HepG2 (cell line): ENCODE results near the gene DMGDH. TPM values are rescaled to one million over a fixed set of nuclear protein-coding genes. Genes with fewer than 3 reads are reported as not detected.
"Not testable (repeated sequence)": the region's sequence is repeated elsewhere in the genome, so short reads cannot be mapped to it uniquely, and the experiment has no call there.

ENCODE experiments used
- ADNP ChIP-seq: sonication (generic); formaldehyde crosslinking; IDR thresholded peaks from 2 replicates; pipeline ENCODE4 v1.4.0; 2020; ENCODE audit warnings: missing genetic modification reagents
- DPF2 ChIP-seq: sonication (generic); formaldehyde crosslinking; IDR thresholded peaks from 2 replicates; pipeline ENCODE4 v1.4.0; 2020; ENCODE audit warnings: mild to moderate bottlenecking, low read depth, missing genetic modification reagents, borderline replicate concordance
- ELF3 ChIP-seq: IDR thresholded peaks from 2 replicates; pipeline ENCODE4 v1.6.1; 2016; ENCODE audit warnings: missing genetic modification reagents, missing compliant biosample characterization
- FOXK1 ChIP-seq: sonication (generic); formaldehyde crosslinking; IDR thresholded peaks from 2 replicates; pipeline ENCODE4 v1.4.0; 2020; ENCODE audit warnings: low read depth, missing genetic modification reagents, borderline replicate concordance
- HMG20A ChIP-seq: IDR thresholded peaks from 2 replicates; pipeline ENCODE4 v1.6.1; 2016; ENCODE audit warnings: borderline replicate concordance
- HNF1A ChIP-seq, 2 experiments: sonication (generic) in 1 of 2; formaldehyde crosslinking in 1 of 2; IDR thresholded peaks; 2 replicates each; pipeline versions ENCODE4 v1.4.0 to v1.6.1; 2016 to 2020; ENCODE audit warnings: borderline replicate concordance in 1 of 2, low read depth in 1 of 2, mild to moderate bottlenecking in 1 of 2, missing genetic modification reagents in 1 of 2
- KDM5B ChIP-seq: sonication (generic); formaldehyde crosslinking; IDR thresholded peaks from 2 replicates; pipeline ENCODE4 v1.4.0; 2020; ENCODE audit warnings: missing genetic modification reagents, mild to moderate bottlenecking, borderline replicate concordance
- SOX13 ChIP-seq, 3 experiments: fragments of 450-650 bp in 1 of 3; sonication (generic) in 1 of 3; formaldehyde crosslinking in 1 of 3; IDR thresholded peaks in 2 of 3; conservative IDR thresholded peaks in 1 of 3; 2 replicates each; pipeline versions ENCODE4 v1.5.0 to v1.6.1; 2016 to 2020; ENCODE audit warnings: antibody characterized with exemption in 1 of 3, mild to moderate bottlenecking in 1 of 3, missing compliant biosample characterization in 1 of 3, missing genetic modification reagents in 1 of 3, moderate library complexity in 1 of 3
- TCF7 ChIP-seq: sonication (generic); IDR thresholded peaks from 2 replicates; pipeline ENCODE4 v1.6.1; 2016; ENCODE audit warnings: antibody characterized with exemption, low read depth
- THRA ChIP-seq: sonication (generic); formaldehyde crosslinking; IDR thresholded peaks from 2 replicates; pipeline ENCODE4 v1.4.0; 2020; ENCODE audit warnings: missing genetic modification reagents, borderline replicate concordance
- ZMYM3 ChIP-seq: sonication (generic); formaldehyde crosslinking; IDR thresholded peaks from 2 replicates; pipeline ENCODE4 v1.5.1; 2020; ENCODE audit warnings: mild to moderate bottlenecking, missing genetic modification reagents
- ZMYM4 ChIP-seq: sonication (generic); formaldehyde crosslinking; IDR thresholded peaks from 2 replicates; pipeline ENCODE4 v1.8.1; 2023; ENCODE audit warnings: mild to moderate bottlenecking, missing genetic modification reagents
- ZNF263 ChIP-seq: sonication (generic); formaldehyde crosslinking; IDR thresholded peaks from 2 replicates; pipeline ENCODE4 v1.4.0; 2020; ENCODE audit warnings: missing genetic modification reagents
- ZNF292 ChIP-seq: sonication (generic); formaldehyde crosslinking; IDR thresholded peaks from 2 replicates; pipeline ENCODE4 v1.8.1; 2022; ENCODE audit warnings: mild to moderate bottlenecking, low read depth, missing genetic modification reagents, borderline replicate concordance
- ZNF460 ChIP-seq: sonication (generic); formaldehyde crosslinking; IDR thresholded peaks from 2 replicates; pipeline ENCODE4 v1.5.1; 2020; ENCODE audit warnings: missing genetic modification reagents, mild to moderate bottlenecking, borderline replicate concordance
- ZNF710 ChIP-seq: sonication (generic); formaldehyde crosslinking; IDR thresholded peaks from 2 replicates; pipeline ENCODE4 v1.5.0; 2020; ENCODE audit warnings: mild to moderate bottlenecking, missing genetic modification reagents, borderline replicate concordance
- ZNF879 ChIP-seq: sonication (generic); formaldehyde crosslinking; IDR thresholded peaks from 2 replicates; pipeline ENCODE4 v1.8.1; 2023; ENCODE audit warnings: missing genetic modification reagents
- polyA plus RNA-seq, 8 experiments: library from polyadenylated mRNA; depleted of rRNA in 3 of 8; stranded (reverse) in 7 of 8; unstranded in 1 of 8; fragments of >200 nt; fragmentation: Illumina TruSeq in 4 of 8; extraction: Trizol in 4 of 8; gene quantifications; 2 replicates each; pipeline versions ENCODE4 v1.2.1 to v1.2.3, GENCODE V29; 2011 to 2016; ENCODE audit warnings: low read depth in 4 of 8, missing spikeins in 1 of 8, mixed read lengths in 1 of 8; ENCODE audit not compliant: insufficient read depth in 1 of 8
- total RNA-seq, 5 experiments: library from RNA; depleted of rRNA; stranded (reverse); fragments of >200 nt; fragmentation: Illumina TruSeq; extraction: Trizol; gene quantifications; 2 replicates each; pipeline ENCODE4 v1.2.3, GENCODE V29; 2016; ENCODE audit warnings: low read depth in 1 of 5

The DMGDH gene
- total and polyA plus RNA-seq, 2 of the 13 experiments (the other 11 are each of a cell fraction or from before 2014, with no cell fraction given), result 3.6 to 7.9 TPM

GRCh38 chr5:78983194-78983593 is 86.3 kb downstream of the DMGDH start (continued):
- peak; percentile 89 for TF ChIP-seq ADNP (CRISPR knock-in tag)
- TF ChIP-seq DPF2 (CRISPR knock-in tag), result 0 out of 2 replicates have a peak, but pooled peaks have one; percentile 41
- TF ChIP-seq ZNF710 (CRISPR knock-in tag), result peak; percentile 45; the same call in 1 of the 2 replicates
- peak; percentile 44; the same call in 1 of the 2 replicates for TF ChIP-seq ELF3
- peak; percentile 62; the same call in 1 of the 2 replicates for TF ChIP-seq TCF7
- TF ChIP-seq KDM5B (CRISPR knock-in tag), result peak; percentile 46; the same call in 1 of the 2 replicates
- peak; percentile 17; the same call in 1 of the 2 replicates for TF ChIP-seq FOXK1 (CRISPR knock-in tag)
- peak; percentile 25; the same call in 1 of the 2 replicates for TF ChIP-seq ZMYM4 (CRISPR knock-in tag)
- peak; percentile 40; the same call in 1 of the 2 replicates for TF ChIP-seq THRA (CRISPR knock-in tag)
- TF ChIP-seq ZNF263 (CRISPR knock-in tag), result peak; percentile 65
- TF ChIP-seq ZNF460 (CRISPR knock-in tag), result peak; percentile 20; the same call in 1 of the 2 replicates
- TF ChIP-seq ZNF292 (CRISPR knock-in tag), result peak; percentile 54; the same call in 1 of the 2 replicates
- peak; percentile 31; the same call in 1 of the 2 replicates for TF ChIP-seq ZNF879
- not testable (repeated sequence) for TF ChIP-seq SOX13 (IDR thresholded peaks at IDR 0.05); HNF1A (IDR thresholded peaks at IDR 0.05; ENCODE audit: low read depth)
- peak in 1 of 2 experiments; percentile 32; a peak in 1 of 4 replicates for TF ChIP-seq SOX13 (CRISPR knock-in tag; conservative IDR thresholded peaks at IDR 0.05 in 1 of 2, IDR thresholded peaks at IDR 0.05 in 1 of 2)
- TF ChIP-seq HMG20A (CRISPR knock-in tag), result peak; percentile 12; the same call in 1 of the 2 replicates
- TF ChIP-seq ZMYM3 (CRISPR knock-in tag), result peak; percentile 93
- 0 out of 2 replicates have a peak, but pooled peaks have one; percentile 21 for TF ChIP-seq HNF1A (CRISPR knock-in tag; IDR thresholded peaks at IDR 0.05; ENCODE audit: borderline replicate concordance)
